ENCODE results near the gene FGFBP1.

FGFBP1 gene

DNA sequence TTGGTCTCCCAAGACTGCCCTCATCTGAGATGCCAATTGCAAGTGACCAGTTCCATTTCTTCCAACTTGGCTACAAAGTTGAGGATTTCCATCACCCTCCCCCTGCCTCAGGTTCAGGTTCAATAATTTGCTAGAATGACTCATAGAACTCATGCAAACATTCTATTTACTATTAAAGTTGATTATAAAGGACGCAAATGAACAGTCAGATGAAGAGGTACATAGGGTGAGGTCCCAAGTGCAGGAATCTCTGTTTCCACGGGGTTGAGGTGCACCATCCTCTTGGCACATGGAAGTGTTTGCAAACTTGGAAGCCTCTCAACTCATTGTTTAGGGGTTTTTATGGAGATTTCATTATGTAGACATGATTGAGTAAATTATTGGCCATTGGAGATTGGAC, 41.0 kb downstream of the FGFBP1 start:
- in situ Hi-C loops (cut with MboI; ENCODE audit: low pct_unique_long_range_greater_than_20kb, low sequenced_read_pairs, unreplicated experiment), result no loop called here
- TF ChIP-seq CTCF (IDR thresholded peaks at IDR 0.05; ENCODE audit: extremely low read depth, insufficient read depth, missing control alignments), result no peak
- no peak for DNase-seq (ENCODE audit: low spot score)

- no peak for TF ChIP-seq CTCF (IDR thresholded peaks at IDR 0.05; ENCODE audit: extremely low read depth, insufficient read depth, missing control alignments)
- DNase-seq (ENCODE audit: low spot score), result no peak
- in situ Hi-C loops (cut with MboI; ENCODE audit: low pct_unique_long_range_greater_than_20kb, low sequenced_read_pairs, unreplicated experiment), result no loop called here
These were observed 43.3 kb downstream of the FGFBP1 start for GRCh38 chr4:15894921-15895916.

- no peak for TF ChIP-seq CTCF (IDR thresholded peaks at IDR 0.05; ENCODE audit: extremely low read depth, insufficient read depth, missing control alignments)
- in situ Hi-C loops (cut with MboI; ENCODE audit: low pct_unique_long_range_greater_than_20kb, low sequenced_read_pairs, unreplicated experiment), result no loop called here
- no peak for DNase-seq (ENCODE audit: low spot score)
These were observed 44.1 kb downstream of the FGFBP1 start for GRCh38 chr4:15894393-15894792.

DNA sequence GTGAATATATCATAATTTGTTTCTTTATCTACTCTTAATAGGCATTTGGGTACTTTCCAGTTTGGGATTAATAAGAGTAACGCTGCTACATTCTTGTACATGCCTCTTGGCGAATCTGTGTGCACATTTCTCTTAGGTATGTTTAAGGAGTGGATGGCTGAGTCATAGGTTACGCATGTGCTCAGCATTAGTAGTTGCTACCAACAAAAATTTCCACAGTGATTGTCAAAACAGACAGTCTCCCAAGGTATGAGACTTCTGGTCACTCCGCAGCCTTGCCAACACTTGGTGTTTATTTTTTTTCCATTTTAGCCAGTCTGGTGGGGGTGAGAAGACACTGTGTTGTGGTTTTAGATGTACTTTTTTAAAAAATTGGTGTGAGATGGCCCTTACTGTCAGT, 44.6 kb downstream of the FGFBP1 start:
- TF ChIP-seq CTCF (IDR thresholded peaks at IDR 0.05; ENCODE audit: extremely low read depth, insufficient read depth, missing control alignments), result no peak
- in situ Hi-C loops (cut with MboI; ENCODE audit: low pct_unique_long_range_greater_than_20kb, low sequenced_read_pairs, unreplicated experiment), result no loop called here
- DNase-seq (ENCODE audit: low spot score), result no peak

- TF ChIP-seq CTCF (IDR thresholded peaks at IDR 0.05; ENCODE audit: extremely low read depth, insufficient read depth, missing control alignments), result no peak
- in situ Hi-C loops (cut with MboI; ENCODE audit: low pct_unique_long_range_greater_than_20kb, low sequenced_read_pairs, unreplicated experiment), result no loop called here
- peak; percentile 29 for DNase-seq (ENCODE audit: low spot score)
These were observed 47.2 kb downstream of the FGFBP1 start for GRCh38 chr4:15891312-15891711.

DNA sequence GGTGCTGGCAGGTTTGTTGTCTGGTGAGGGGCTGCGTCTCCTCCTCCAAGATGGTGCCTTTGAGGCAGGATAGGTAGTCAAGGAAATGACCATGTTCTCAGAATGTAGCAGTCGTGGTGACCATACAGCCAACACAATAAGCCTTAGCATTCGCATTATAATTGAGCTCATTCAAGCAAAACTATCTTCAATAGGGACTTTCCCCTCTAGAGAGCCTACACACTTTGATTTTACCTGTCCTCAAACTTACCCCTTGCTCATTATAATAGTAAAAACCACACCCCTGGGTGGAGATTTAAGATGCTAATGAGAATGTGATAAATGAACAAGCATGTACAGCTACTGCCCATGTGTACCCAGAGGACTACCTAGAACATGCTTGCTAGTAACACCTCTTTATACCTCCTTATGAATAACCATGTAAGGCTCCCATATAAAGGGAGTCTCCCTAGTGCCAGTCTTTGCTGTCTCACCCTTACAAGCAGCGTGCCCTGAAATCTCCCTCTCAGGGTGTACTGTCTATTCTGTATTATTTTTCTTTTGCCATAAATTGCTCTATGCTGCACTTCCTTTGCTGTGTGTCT, 48.2 kb downstream of the FGFBP1 start:
- no peak for TF ChIP-seq CTCF (IDR thresholded peaks at IDR 0.05; ENCODE audit: extremely low read depth, insufficient read depth, missing control alignments)
- no peak for DNase-seq (ENCODE audit: low spot score)
- in situ Hi-C loops (cut with MboI; ENCODE audit: low pct_unique_long_range_greater_than_20kb, low sequenced_read_pairs, unreplicated experiment), result no loop called here

All from GM13977 (cell line).